Panc1 (cell line): Measurements from ENCODE around the gene CYP11A1. TPM values are rescaled to one million over a fixed set of nuclear protein-coding genes. Genes with fewer than 3 reads are reported as not detected.

Experiments used
- ATAC-seq: fragments of 200-7000 bp; cut with Tn5 transposase; 2 replicates; pipeline ENCODE4 v1.9.1; 2020; ENCODE audit warnings: mild to moderate bottlenecking, moderate library complexity
- BruUV-seq: library from RNA; stranded (reverse); fragments of 400-500 nt; replicated peaks from 2 replicates; lab custom pipeline; 2021; lab: Mats Ljungman, UMichigan
- CTCF ChIA-PET: fragments of 300-600 bp; sonication (Branson Sonifier 250); formaldehyde crosslinking; loops from one replicate; lab custom pipeline; 2022; ENCODE audit warnings: antibody characterized with exemption; lab: Charles Lee
- POLR2A ChIA-PET: fragments of 300-600 bp; sonication (Branson Sonifier 250); formaldehyde crosslinking; loops from one replicate; lab custom pipeline; 2022; ENCODE audit warnings: antibody characterized with exemption; lab: Charles Lee
- DNase-seq: peaks from one replicate; pipeline ENCODE4 v3.0.0-alpha.2; 2010; ENCODE audit warnings: low read depth, low spot score
- H3K27ac ChIP-seq: 2 replicates; pipeline ENCODE4 v1.5.1; 2011; ENCODE audit warnings: mild to moderate bottlenecking, low read length, inconsistent platforms
- H3K27me3 ChIP-seq: fragments of 200-500 bp; sonication (Bioruptor generic); 2 replicates; pipeline ENCODE4 v1.6.0; 2014; ENCODE audit warnings: low read length, inconsistent platforms; ENCODE audit not compliant: control insufficient read depth, insufficient read depth
- H3K36me3 ChIP-seq: fragments of 200-500 bp; sonication (Bioruptor generic); 2 replicates; pipeline ENCODE4 v1.5.1; 2014; ENCODE audit warnings: inconsistent platforms, mild to moderate bottlenecking, low read length, moderate library complexity; ENCODE audit not compliant: control insufficient read depth, insufficient read depth
- H3K4me1 ChIP-seq: 2 replicates; pipeline ENCODE4 v1.5.1; 2011; ENCODE audit warnings: inconsistent platforms, mild to moderate bottlenecking, low read length, moderate library complexity; ENCODE audit not compliant: control insufficient read depth, insufficient read depth
- H3K4me3 ChIP-seq, 2 experiments: 2 replicates each; pipeline ENCODE4 v1.5.1; 2011 to 2012; ENCODE audit warnings: low read depth in 2 of 2, low read length in 2 of 2, mild to moderate bottlenecking in 2 of 2, inconsistent platforms in 1 of 2, moderate library complexity in 1 of 2
- H3K9me3 ChIP-seq: fragments of 200-500 bp; sonication (Bioruptor generic); 2 replicates; pipeline ENCODE4 v1.5.1; 2014; ENCODE audit warnings: low read depth, mild to moderate bottlenecking, inconsistent platforms, low read length, moderate library complexity; ENCODE audit not compliant: control insufficient read depth, insufficient read depth
- POLR2AphosphoS5 ChIP-seq: IDR thresholded peaks from 2 replicates; pipeline ENCODE4 v1.6.1; 2012; ENCODE audit warnings: mild to moderate bottlenecking, low read depth, low read length, moderate library complexity
- SIN3A ChIP-seq: IDR thresholded peaks from 2 replicates; pipeline ENCODE4 v1.6.1; 2012; ENCODE audit warnings: low read depth, mild to moderate bottlenecking, low read length, moderate library complexity, borderline replicate concordance; ENCODE audit not compliant: insufficient read depth
- TCF7L2 ChIP-seq: IDR thresholded peaks from 2 replicates; pipeline ENCODE4 v1.6.1; 2011; ENCODE audit warnings: mild to moderate bottlenecking, low read depth, low read length, inconsistent platforms
- in situ Hi-C: cut with HindIII; loops from 2 replicates; pipeline ENCODE4 v1.10.0; 2016; ENCODE audit warnings: low sequenced_read_pairs, low pct_unique_long_range_greater_than_20kb
- intact Hi-C: fragments of 100-400 bp; cut with micrococcal nuclease; formaldehyde crosslinking; loops from one replicate; pipeline ENCODE4 v1.10.0; 2022; ENCODE audit not compliant: unreplicated experiment
- total RNA-seq: library from RNA; stranded (reverse); gene quantifications from one replicate; pipeline ENCODE4 v1.2.1, GENCODE V29; 2021; ENCODE audit not compliant: unreplicated experiment
- TF ChIP-seq, protein P1 (sequence below): fragments of 450-650 bp; IDR thresholded peaks from 2 replicates; pipeline ENCODE4 v1.5.1; 2017; ENCODE audit warnings: mild to moderate bottlenecking
- TF ChIP-seq, protein P2 (sequence below), 2 experiments: IDR thresholded peaks; 2 replicates each; pipeline ENCODE4 v1.6.1; 2011 to 2012; ENCODE audit warnings: low read depth in 2 of 2, control low read depth in 1 of 2, low read length in 1 of 2, mild to moderate bottlenecking in 1 of 2, moderate library complexity in 1 of 2; ENCODE audit not compliant: insufficient read depth in 1 of 2

The CYP11A1 gene
- total RNA-seq, 1 experiment from 2014 or later, result 0.57 TPM

DNA sequence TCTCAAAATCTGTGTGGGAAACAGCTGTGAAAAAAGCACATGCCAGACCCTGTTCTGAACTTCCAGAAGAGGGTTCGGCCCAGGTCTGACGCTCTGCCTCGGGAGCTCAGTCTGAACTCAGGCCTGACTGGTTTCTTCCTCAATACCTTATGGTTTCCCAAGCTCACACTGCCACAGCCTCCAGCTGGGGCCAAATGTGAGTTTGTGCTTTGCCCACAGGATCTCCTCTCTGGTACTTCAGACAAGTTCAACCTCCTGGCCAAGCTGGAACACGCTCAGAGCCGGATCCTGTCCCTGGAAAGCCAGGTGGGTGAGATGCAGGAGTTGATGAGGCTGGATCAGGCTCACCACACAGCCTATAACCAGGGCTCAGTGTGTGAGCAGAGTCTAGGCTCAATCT lies 33.8 kb downstream of the CYP11A1 start:
- intact Hi-C loops, result no loop called here

DNA sequence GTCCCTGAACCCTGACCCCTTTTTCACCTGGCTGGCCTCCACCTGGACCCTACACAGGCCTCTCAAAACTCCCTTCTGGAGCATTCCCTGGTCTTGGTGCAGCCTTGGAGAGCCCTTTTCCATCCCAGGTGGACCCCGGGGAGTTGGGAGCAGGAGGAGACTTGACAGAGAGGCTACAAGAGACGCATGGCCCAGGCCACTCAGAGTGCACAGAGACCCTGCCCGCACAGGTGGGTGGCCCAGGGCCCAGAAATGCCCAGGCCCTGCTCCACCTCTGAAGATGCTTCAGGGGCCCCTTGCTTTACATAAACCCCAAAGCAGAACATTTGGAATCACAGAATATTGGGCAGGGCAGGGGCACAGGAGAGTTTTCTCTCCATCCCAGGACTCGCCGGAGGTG lies 34.4 kb downstream of the CYP11A1 start:
- no peaks in the 10 kb centered on the region for H3K27me3 ChIP-seq
- ATAC-seq, result no peak
- no peak for DNase-seq
- no peak overlapping the region for H3K4me3 ChIP-seq
- H3K27ac ChIP-seq, result no peak overlapping the region
- POLR2A ChIA-PET, result no interaction called here
- TF ChIP-seq, protein P1, sequence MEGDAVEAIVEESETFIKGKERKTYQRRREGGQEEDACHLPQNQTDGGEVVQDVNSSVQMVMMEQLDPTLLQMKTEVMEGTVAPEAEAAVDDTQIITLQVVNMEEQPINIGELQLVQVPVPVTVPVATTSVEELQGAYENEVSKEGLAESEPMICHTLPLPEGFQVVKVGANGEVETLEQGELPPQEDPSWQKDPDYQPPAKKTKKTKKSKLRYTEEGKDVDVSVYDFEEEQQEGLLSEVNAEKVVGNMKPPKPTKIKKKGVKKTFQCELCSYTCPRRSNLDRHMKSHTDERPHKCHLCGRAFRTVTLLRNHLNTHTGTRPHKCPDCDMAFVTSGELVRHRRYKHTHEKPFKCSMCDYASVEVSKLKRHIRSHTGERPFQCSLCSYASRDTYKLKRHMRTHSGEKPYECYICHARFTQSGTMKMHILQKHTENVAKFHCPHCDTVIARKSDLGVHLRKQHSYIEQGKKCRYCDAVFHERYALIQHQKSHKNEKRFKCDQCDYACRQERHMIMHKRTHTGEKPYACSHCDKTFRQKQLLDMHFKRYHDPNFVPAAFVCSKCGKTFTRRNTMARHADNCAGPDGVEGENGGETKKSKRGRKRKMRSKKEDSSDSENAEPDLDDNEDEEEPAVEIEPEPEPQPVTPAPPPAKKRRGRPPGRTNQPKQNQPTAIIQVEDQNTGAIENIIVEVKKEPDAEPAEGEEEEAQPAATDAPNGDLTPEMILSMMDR, result no peak
- TF ChIP-seq SIN3A (no peak), POLR2AphosphoS5 (no peak)
- TF ChIP-seq, protein P2, sequence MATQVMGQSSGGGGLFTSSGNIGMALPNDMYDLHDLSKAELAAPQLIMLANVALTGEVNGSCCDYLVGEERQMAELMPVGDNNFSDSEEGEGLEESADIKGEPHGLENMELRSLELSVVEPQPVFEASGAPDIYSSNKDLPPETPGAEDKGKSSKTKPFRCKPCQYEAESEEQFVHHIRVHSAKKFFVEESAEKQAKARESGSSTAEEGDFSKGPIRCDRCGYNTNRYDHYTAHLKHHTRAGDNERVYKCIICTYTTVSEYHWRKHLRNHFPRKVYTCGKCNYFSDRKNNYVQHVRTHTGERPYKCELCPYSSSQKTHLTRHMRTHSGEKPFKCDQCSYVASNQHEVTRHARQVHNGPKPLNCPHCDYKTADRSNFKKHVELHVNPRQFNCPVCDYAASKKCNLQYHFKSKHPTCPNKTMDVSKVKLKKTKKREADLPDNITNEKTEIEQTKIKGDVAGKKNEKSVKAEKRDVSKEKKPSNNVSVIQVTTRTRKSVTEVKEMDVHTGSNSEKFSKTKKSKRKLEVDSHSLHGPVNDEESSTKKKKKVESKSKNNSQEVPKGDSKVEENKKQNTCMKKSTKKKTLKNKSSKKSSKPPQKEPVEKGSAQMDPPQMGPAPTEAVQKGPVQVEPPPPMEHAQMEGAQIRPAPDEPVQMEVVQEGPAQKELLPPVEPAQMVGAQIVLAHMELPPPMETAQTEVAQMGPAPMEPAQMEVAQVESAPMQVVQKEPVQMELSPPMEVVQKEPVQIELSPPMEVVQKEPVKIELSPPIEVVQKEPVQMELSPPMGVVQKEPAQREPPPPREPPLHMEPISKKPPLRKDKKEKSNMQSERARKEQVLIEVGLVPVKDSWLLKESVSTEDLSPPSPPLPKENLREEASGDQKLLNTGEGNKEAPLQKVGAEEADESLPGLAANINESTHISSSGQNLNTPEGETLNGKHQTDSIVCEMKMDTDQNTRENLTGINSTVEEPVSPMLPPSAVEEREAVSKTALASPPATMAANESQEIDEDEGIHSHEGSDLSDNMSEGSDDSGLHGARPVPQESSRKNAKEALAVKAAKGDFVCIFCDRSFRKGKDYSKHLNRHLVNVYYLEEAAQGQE (IDR thresholded peaks at IDR 0.05; ENCODE audit: insufficient read depth in 1 of 2, low read depth in 2 of 2, low read length in 1 of 2), result no peak
- in situ Hi-C loops (no loop called here), intact Hi-C loops (no loop called here)
- no peaks in the 10 kb centered on the region for H3K4me1 ChIP-seq
- BruUV-seq, result no TSS peak
- no peaks in the 10 kb centered on the region for H3K9me3 ChIP-seq
- CTCF ChIA-PET, result no interaction called here
- H3K36me3 ChIP-seq, result no peaks in the 10 kb centered on the region

More for the DNA sequence above, 33.8 kb downstream of the CYP11A1 start:
- POLR2A ChIA-PET, result no interaction called here
- Histone ChIP-seq H3K27ac (no peak overlapping the region), H3K4me1 (no peaks in the 10 kb centered on the region), H3K9me3 (no peaks in the 10 kb centered on the region), H3K4me3 (no peak overlapping the region), H3K27me3 (no peaks in the 10 kb centered on the region), H3K36me3 (no peaks in the 10 kb centered on the region)
- CTCF ChIA-PET, result no interaction called here
- BruUV-seq, result no TSS peak
- no peak for ATAC-seq
- no peak for TF ChIP-seq POLR2AphosphoS5
- TF ChIP-seq, protein P2 (IDR thresholded peaks at IDR 0.05; ENCODE audit: insufficient read depth in 1 of 2, low read depth in 2 of 2, low read length in 1 of 2), result no peak
- TF ChIP-seq, protein P1, result no peak
- TF ChIP-seq TCF7L2, result no peak
- no peak for TF ChIP-seq SIN3A
- no peak for DNase-seq
- in situ Hi-C loops, result no loop called here
